GM18517 (cell line): ENCODE results near the gene ASCL2.
"Not testable (repeated sequence)": the region's sequence is repeated elsewhere in the genome, so short reads cannot be mapped to it uniquely, and the experiment has no call there.

Experiments
- ATAC-seq: cut with Tn5 transposase; IDR thresholded peaks from one replicate; pipeline ENCODE4 v1.9.1; 2021; ENCODE audit warnings: mild to moderate bottlenecking, moderate library complexity; ENCODE audit not compliant: unreplicated experiment

The ASCL2 gene

DNA sequence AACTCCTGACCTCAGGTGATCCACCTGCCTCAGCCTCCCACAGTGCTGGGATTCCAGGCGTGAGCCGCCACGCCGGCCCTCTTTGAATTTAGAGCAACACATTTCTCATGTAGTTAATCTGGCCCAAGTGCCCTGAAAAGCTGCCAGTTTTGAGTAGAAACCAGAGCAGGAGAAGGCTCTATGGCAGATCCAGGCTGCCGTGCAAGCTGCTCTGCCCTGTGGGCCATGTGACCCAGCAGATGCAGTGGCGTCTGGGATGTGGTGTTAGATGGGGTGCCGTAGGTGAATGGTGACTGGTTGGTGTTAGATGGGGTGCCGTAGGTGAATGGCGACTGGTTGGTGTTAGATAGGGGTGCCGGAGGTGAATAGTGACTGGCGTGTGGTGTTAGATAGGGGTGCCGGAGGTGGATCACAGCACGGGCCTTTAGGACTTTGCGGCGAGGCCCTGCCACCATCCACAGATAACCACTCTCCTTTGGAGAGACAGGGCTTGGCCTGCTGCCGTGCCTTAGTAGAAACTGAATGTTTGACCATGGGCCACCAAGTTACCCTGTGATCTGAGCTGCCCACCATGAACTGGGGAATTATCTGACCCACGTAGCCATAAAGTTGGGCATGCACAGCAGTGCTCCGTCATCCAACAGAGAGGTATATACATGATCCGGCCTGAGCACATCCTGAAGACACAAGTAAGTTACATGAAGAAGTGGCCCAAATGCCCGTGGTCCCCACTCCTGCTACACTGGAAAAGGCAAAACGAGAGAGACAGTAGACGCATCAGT is 32.7 kb downstream of the ASCL2 start:
- no peak for ATAC-seq

DNA sequence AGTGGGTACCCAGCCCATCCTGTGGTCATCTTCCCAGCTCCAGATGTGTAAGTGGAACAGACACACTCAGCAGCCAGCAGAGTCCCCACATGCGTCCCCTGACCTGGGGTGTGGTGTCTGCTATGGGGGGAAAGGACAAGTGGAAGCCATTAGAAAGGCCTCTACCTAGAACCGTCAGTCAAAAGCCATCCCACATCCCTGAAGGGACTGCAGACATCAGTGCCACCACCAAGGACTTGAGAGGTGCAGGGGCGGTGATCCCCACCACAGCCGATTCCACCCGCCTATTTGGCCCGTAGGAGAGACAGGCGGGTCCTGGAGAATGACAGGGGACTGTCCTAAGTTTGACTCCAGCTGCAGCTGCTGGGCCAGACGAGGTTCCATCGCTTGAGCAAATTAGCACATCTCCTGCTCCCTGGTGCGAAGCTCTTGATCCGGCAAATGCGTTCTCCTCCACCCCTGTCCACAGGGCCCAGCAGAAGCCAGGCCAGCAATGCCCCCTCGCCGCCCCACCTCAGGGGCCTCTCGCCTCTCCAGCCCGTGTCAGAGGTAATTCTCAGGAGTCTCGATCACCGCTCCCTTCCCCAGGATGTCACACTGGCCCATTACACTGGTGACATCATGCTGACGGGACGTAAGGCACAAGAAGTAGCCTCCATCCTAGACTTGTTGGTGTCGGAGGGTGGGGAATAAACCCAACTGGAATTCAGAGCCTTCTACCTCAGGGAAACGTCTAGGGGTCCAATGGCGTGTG is 33.8 kb downstream of the ASCL2 start:
- not testable (repeated sequence) for ATAC-seq

DNA sequence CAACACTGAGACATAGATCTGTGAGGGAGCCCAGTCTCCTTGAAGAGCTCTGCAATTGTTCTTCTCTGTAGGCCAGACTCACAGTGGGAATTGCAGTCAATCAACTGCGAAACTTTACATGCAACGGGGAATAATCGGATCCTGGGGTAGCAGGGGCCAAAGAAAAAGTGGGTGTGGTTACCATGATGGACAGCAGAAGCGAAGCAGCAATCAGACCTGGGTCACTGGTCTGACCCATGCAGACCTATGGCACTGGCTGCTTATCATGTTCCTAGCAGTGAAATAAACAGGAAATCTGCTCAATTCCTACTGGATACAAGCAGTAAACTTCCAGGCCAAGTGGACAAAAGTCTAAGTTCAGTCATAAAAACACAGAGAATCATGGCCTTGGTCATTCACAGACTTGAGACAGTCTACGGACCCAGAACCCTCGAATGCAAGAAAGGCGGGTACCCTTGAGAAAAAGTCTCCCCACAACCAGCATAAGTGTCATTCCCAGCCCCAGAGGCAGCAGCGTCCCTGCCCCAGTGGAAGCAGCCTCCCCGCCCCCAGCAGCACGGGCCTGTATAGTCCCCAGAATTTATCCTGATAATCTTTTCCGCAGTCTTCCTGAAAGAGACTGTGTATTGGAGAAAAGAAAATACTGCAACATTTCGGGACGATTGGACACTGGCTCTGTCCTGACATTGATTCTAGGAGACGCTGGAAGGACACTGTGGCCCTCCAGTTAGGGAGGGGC is 34.6 kb downstream of the ASCL2 start:
- ATAC-seq = no peak

DNA sequence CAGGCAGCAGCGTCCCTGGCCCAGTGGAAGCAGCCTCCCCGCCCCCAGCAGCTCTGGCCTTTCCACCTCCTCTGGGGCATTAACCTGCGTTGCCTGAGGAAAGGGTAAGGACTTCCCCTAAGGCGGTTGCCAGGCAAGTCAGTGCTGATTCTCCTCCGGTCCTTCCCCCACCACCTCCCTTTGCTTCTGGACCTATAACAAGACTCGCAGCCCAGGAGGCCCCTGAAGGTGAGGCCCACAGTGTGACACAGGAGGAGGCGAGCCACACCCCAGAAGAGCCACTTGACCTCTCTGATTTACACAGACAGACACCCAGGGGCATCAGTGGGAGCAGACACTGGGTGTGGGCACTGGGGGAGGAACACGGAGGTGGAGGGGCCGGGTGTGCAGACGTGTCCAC is 35.4 kb downstream of the ASCL2 start:
- no peak for ATAC-seq

DNA sequence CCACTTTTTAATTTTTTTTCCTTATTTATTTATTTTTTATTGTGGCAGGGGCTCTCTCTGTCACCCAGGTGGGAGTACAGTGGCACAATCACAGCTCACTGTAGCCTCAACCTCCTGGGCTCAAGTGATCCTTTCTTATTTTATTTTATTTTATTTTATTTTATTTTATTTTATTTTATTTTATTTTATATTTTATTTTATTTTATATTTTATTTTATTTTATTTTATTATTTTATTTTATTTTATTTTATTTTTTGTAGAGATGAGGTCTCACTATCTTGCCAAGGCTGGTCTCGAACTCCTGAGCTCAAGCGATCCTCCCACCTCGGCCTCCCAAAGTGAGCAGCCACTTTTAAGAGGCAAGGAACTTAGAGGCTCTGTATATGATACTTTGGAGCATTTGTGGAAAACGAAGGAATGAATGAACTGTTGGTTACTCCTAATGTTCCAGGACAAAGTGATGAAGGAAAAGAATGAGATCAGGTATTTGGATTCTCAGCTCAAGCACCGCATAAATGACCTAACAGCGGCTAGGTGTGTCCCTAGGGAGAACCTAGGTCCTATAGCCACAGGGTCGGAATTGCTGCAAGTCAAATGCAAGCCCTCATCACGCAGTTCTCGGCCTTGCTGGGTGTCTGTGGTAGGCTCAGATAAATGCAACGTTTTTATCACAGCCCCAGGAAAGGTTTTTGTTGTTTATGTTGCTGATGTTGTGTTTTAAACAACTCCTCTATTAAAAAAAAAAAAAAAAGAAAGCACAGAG is 36.5 kb downstream of the ASCL2 start:
- no peak for ATAC-seq

DNA sequence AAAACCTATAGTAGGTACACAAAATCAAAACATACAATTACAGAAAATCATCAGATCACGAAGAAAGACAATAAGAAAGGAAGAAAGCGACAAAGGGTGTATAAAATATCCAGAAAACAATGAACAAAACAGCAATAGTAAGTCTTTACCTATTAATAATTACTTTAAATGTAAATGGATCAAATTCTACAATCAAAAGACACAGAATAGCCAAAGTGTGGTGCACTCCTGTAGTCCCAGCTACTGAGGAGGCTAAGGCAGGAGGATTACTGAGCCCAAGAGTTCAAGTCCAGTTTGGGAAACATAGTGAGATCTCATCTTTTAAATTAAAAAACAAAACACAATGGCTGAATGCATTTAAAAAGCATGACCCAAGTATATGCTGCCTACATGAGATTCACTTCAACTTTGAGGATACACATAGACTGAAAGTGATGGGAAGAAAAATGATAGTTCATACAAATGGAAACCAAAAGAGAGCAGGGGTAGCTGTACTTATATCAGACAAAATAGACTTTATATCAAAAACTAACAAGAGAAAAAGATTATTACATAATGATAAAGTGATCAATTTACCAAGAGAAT is 40.6 kb downstream of the ASCL2 start:
- no peak for ATAC-seq

DNA sequence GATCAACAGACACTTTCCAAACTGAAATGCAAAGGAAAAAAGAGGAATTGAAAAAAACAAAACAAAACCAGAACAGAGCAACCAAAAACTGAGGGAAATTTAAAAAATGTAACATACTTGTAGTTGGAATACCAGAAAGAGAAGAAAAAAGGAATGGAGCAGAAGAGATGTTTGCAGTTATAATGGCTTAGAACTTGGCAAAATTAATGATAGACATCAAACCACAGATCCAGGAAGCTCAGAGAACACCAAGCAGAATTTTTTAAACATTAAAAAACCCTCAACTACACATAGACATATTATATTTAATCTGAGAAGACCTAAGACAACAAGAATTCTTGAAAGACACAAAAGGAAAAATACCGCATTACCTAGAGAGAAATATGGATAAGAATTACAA is 46.1 kb downstream of the ASCL2 start:
- no peak for ATAC-seq

DNA sequence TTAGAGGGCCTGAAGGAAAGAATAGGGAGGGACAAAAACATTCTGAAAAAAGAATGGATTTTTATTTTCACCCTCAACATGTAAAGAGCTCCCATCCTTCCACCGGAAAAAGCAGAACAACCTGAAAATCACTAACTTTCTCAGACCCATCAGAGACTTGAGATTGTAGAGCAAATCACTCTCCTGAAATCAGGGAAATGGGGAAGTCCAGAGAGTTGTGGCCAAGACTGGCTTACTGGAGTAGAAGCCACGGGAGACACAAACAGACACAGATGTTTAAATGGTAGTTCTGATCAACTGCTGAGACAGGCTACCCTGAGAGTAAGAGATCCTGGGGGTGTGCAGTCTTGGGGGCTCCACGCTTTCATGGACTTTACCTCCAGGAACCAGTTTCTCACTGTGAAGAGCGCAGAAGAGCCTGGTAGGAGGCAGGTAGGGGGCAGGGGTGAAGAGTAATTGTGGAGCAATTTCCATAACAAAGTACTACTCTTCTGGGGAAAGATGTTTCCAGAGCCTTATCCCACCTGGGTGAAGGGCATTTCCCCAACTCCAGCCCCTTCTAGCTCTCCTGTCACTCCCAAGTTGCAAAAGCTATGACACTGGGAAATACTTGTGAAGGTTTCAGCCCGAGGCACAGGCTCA is 47.1 kb downstream of the ASCL2 start:
- ATAC-seq = no peak

DNA sequence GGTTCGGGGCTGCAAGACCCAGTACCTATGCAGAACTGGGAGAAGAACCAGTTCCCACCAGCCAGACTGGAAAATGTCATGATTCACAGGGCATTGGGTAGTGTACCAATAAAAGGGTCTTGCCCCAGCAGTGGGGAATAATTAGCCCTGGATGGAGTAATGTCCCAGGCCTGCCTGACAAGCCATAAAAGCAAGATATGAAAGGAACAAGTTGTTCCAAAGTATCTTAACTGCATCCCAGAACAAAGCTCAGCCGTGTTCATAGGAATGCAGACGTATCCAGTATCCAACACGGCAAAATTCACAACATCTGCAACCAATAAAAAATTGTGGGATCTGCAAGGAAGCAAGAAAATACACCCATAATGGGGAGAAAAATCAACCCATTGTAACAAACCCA is 47.9 kb downstream of the ASCL2 start:
- ATAC-seq = no peak

DNA sequence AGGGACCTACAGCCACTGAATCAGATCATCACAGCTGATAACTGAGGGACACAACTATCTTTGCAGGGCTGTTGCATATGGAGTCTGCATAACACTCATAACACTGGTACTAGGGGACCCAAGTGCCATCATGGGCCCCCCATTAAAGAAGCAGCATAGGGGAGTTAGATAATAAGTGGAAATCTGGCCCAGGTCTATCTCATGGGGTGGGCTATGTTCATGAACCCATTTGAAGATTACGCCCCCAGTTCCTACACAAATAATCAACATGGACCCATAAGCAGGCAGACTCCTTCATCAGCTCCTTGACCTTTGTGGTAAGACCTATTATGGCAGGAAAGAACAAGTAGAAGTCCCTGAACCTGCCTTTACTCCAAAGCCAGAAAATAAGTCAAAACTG is 48.8 kb downstream of the ASCL2 start:
- ATAC-seq = no peak

DNA sequence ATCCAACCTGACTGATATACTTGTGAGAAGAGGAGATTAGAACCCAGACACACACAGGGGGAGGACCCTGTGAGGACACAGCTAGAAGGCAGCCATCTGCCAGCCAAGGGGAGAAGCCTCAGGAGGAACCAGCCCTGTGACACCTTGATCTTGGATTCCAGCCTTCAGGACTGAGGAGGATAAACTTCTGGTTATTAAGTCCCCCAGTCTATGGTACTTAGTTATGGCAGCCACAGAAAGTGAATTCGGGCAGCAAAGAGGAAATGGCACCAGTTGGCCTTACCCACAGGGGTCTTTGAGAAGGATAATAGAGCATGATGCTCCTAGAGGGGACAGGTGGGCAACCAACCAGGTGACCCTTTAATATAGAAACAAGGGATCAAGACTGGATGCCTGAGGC is 49.4 kb downstream of the ASCL2 start:
- ATAC-seq = no peak

DNA sequence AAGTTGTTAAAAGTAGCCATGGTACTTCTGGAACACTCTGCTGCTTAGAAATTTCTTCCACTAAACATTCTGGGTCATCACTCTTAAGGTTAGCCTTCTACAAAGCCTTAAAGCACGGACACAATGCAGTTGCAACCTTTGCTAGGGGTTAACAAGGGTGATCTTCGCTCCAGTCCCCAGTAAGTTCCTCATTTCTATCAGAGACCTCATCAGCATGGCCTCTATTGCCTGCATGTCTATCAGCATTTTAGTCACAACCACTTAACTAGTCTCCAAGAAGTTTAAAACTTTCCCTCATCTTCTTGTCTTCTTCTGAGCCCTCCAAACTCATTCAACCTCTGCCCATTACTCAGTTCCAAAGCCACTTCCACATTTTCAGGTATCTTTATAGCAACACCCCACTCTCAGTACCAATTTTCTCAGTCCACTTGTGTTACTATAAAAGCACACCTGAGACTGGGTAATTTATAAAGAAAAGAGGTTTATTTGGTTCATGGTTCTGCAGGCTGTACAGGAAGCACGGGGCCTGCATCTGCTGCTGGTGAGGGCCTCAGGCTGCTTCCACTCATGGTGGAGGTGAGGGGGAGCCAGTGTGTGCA is 50.1 kb downstream of the ASCL2 start:
- no peak for ATAC-seq

DNA sequence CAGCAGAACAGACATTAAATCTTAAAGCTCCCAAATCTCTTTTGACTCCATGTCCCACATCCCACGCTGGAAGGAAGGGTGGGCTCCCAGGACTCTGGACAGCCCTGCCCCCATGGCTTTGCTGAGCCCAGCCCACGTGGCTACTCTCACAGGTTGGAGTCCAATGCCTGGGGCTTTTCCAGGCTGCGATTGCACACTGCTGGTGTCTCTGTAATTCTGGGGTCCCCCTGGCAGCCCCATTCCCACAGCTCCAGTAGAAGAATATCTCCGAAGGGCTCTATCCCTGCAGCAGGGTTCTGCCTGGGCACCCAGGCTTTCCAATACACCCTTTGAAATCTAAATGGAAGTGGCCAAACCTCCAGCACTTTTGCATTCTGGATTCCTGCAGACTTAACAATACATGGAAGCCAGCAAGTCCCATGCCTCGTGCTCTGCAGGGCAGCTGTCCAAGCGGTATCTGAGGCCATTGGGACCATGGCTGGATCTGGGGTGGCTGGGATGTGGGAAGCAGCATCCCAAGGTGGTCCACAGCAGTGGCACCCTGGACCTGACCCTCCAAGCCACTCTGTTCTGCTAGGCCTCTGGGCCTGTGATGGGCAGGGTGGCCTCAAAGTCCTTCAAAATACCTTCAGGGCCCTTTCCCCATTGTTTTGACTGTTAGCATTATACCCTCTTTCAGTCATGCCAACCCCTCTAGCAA is 50.9 kb downstream of the ASCL2 start:
- no peak for ATAC-seq
